Measurements from ENCODE around the gene SUFU.

The SUFU gene

GRCh38 chr10:102603946-102604345, 100.2 kb downstream of the SUFU start:
- no peak for TF ChIP-seq CTCF (IDR thresholded peaks at IDR 0.05; ENCODE audit: control insufficient read depth, extremely low read depth, insufficient read depth)
- DNase-seq (ENCODE audit: low read depth), result no peak
- no peak overlapping the region for H3K4me3 ChIP-seq (ENCODE audit: low read depth, low read length)

DNA sequence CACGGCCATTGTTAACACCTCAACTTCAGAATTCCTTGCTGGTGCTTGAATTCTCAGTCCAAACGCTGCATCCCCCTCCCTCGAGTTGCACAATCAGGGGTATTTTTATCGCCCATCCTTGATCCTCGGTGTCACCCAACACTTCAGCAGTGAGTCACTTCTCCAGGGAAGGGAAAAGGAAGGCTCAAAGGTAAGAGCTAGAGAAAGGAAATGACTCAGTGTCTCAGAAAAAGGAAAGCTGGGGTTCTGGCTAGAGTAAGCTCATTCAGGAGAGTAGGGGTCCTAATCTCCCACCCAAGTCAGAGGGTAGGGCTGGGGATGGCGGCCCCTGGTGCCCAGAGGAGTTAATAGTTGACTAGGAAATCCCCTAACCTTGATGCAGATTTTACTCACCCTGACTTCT, 100.7 kb downstream of the SUFU start:
- TF ChIP-seq CTCF (IDR thresholded peaks at IDR 0.05; ENCODE audit: control insufficient read depth, extremely low read depth, insufficient read depth), result no peak
- no peak overlapping the region for H3K4me3 ChIP-seq (ENCODE audit: low read depth, low read length)
- no peak for DNase-seq (ENCODE audit: low read depth)

DNA sequence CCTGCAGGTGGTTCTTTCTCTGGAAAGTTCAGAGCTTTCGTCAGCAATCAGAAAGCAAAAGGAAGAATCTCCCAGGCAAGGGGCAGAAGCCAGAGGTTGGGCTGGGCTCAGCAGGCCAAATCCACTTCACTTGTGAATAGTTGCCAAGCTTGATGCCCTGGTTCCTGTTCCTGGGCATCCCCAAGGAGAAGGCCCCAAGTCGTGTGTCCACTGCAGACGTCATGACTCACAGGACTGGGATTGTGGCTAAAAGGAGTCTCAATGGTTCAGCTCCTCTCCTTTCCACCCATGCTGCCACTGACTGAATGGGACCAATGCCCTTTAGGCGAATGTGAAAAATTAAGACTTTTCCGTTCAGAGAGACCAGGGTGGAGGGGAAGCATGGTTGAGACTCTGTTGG, 101.9 kb downstream of the SUFU start:
- no peak for TF ChIP-seq CTCF (IDR thresholded peaks at IDR 0.05; ENCODE audit: control insufficient read depth, extremely low read depth, insufficient read depth)
- H3K4me3 ChIP-seq (ENCODE audit: low read depth, low read length), result no peak overlapping the region
- DNase-seq (ENCODE audit: low read depth), result no peak

- DNase-seq (ENCODE audit: low read depth), result no peak
Measured at GRCh38 chr10:102608487-102608886, 104.7 kb downstream of the SUFU start.

DNA sequence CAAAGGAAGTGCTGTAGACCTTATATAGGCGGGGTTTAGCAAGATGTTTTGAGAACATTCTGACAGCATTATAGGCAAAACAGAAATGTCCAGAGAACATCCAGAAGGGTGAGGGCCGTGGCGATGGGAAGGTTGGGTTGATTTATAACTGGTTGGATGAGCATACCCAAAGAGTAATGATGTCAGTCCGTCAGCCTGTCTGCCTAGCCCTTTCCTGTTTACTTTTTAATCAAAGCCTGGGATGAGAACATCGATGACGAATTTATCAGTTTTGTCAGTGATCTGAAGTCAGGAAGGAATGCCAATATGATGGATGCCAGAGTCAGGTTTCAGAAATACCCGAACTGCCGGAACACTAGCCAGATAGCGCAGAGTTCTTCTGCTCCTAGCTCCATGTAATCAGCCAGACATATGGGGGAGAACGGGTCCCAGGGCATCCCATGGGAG, 106.7 kb downstream of the SUFU start:
- no peak for DNase-seq (ENCODE audit: low read depth)
- no peak overlapping the region for H3K4me3 ChIP-seq (ENCODE audit: low read depth, low read length)
- TF ChIP-seq CTCF (IDR thresholded peaks at IDR 0.05; ENCODE audit: control insufficient read depth, extremely low read depth, insufficient read depth), result no peak

More at GRCh38 chr10:102608487-102608886, 104.7 kb downstream of the SUFU start:
- H3K4me3 ChIP-seq (ENCODE audit: low read depth, low read length), result no peak overlapping the region
- no peak for TF ChIP-seq CTCF (IDR thresholded peaks at IDR 0.05; ENCODE audit: control insufficient read depth, extremely low read depth, insufficient read depth)

DNA sequence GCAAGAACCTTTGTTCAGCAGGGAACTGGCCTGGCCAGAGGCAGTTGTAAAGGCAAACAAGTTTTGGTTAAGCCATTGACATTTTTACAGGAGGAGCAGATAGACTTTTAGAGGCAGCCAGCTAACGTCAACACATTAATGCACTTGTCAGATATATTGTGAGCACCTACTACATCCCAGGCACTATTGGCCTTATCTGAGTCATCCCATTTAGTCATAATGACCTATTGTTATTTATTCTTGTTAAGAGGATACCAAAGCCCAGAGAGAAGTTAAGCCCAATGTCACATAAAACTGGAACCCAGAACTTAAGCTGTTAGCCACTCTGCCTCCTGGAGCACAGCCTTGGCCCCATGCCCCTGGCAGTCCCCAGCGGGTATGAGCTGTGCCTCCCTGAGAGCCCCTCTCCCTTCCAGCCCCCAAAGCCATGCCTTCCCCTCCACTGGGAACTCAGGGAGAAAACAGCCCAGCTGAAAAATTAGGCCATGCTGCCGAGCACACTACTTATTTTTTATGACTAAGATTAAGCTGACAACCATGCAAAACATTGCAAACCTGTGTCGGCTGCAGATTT, 107.8 kb downstream of the SUFU start:
- TF ChIP-seq CTCF (IDR thresholded peaks at IDR 0.05; ENCODE audit: control insufficient read depth, extremely low read depth, insufficient read depth), result no peak
- DNase-seq (ENCODE audit: low read depth), result no peak
- H3K4me3 ChIP-seq (ENCODE audit: low read depth, low read length), result no peak overlapping the region

DNA sequence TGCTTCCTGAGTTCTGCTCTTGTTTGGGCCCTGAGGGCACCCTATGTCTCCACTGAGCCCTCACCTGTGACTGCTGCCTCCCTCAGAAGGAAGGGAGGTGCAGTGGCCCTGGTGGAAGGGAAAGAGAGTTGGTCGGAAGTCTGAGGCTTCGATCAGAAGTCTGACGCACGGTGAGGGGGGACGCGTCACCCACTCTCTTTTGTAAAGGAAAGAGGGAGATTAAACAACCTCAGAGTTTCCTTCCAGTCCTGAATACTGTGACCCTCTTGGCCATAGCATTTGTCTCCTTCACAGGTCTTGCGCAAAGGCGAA, 109.1 kb downstream of the SUFU start:
- DNase-seq (ENCODE audit: low read depth), result no peak

More for the DNA sequence above, 109.1 kb downstream of the SUFU start:
- TF ChIP-seq CTCF (IDR thresholded peaks at IDR 0.05; ENCODE audit: control insufficient read depth, extremely low read depth, insufficient read depth), result no peak
- H3K4me3 ChIP-seq (ENCODE audit: low read depth, low read length), result no peak overlapping the region

Data from LNCaP clone FGC (cell line).